PFSK-1 (cell line): Measurements from ENCODE around the gene DDX25.

Source experiments
- FOXP2 ChIP-seq: optimal IDR thresholded peaks from 2 replicates; pipeline ENCODE3; 2011; ENCODE audit warnings: borderline replicate concordance, control low read depth, inconsistent platforms; ENCODE audit not compliant: insufficient read depth; ENCODE audit errors: extremely low read length, extremely low read depth
- POLR2AphosphoS5 ChIP-seq: IDR thresholded peaks from 2 replicates; pipeline ENCODE4 v1.6.1; 2012; ENCODE audit warnings: low read depth, mild to moderate bottlenecking, control low read depth, low read length, moderate library complexity
- REST ChIP-seq, 2 experiments: IDR thresholded peaks; 2 replicates each; pipeline versions ENCODE4 v1.6.1 to v1.8.0; 2011 to 2012; ENCODE audit warnings: low read depth in 2 of 2, low read length in 2 of 2, control low read depth in 1 of 2, inconsistent platforms in 1 of 2, mild to moderate bottlenecking in 1 of 2, moderate library complexity in 1 of 2; ENCODE audit not compliant: insufficient read depth in 1 of 2
- SIN3A ChIP-seq: IDR thresholded peaks from 2 replicates; pipeline ENCODE4 v1.6.1; 2012; ENCODE audit warnings: mild to moderate bottlenecking, low read length, moderate library complexity, borderline replicate concordance; ENCODE audit not compliant: insufficient read depth
- TAF1 ChIP-seq: IDR thresholded peaks from 2 replicates; pipeline ENCODE4 v1.6.1; 2012; ENCODE audit warnings: low read length, control low read depth, borderline replicate concordance; ENCODE audit not compliant: insufficient read depth

The DDX25 gene

GRCh38 chr11:125929445-125930075 is 25.3 kb downstream of the DDX25 start:
- TF ChIP-seq REST (IDR thresholded peaks at IDR 0.05; ENCODE audit: insufficient read depth in 1 of 2, low read depth in 2 of 2, low read length in 2 of 2) (no peak), SIN3A (no peak), FOXP2 (no peak), TAF1 (no peak)

- TF ChIP-seq TAF1 (no peak), FOXP2 (no peak), POLR2AphosphoS5 (no peak), SIN3A (no peak), REST (IDR thresholded peaks at IDR 0.05; ENCODE audit: insufficient read depth in 1 of 2, low read depth in 2 of 2, low read length in 2 of 2) (no peak)
Measured at GRCh38 chr11:125930076-125930450, 25.8 kb downstream of the DDX25 start.

GRCh38 chr11:125931116-125931515 is 26.8 kb downstream of the DDX25 start:
- TF ChIP-seq REST (IDR thresholded peaks at IDR 0.05; ENCODE audit: insufficient read depth in 1 of 2, low read depth in 2 of 2, low read length in 2 of 2) (no peak), POLR2AphosphoS5 (no peak), SIN3A (no peak), FOXP2 (no peak), TAF1 (no peak)

- TF ChIP-seq SIN3A = no peak
- no peak for TF ChIP-seq TAF1
- no peak for TF ChIP-seq FOXP2
Measured at GRCh38 chr11:125931668-125932067, 27.4 kb downstream of the DDX25 start.

- TF ChIP-seq REST (IDR thresholded peaks at IDR 0.05; ENCODE audit: insufficient read depth in 1 of 2, low read depth in 2 of 2, low read length in 2 of 2) = no peak
- TF ChIP-seq TAF1 = no peak
- no peak for TF ChIP-seq POLR2AphosphoS5
- TF ChIP-seq SIN3A = no peak
- TF ChIP-seq FOXP2 = no peak
Measured at GRCh38 chr11:125932301-125932700, 28.0 kb downstream of the DDX25 start.
